ENCODE measurements around the gene MEX3B.
"Not testable (repeated sequence)": the region's sequence is repeated elsewhere in the genome, so short reads cannot be mapped to it uniquely, and the experiment has no call there.

The MEX3B gene

DNA sequence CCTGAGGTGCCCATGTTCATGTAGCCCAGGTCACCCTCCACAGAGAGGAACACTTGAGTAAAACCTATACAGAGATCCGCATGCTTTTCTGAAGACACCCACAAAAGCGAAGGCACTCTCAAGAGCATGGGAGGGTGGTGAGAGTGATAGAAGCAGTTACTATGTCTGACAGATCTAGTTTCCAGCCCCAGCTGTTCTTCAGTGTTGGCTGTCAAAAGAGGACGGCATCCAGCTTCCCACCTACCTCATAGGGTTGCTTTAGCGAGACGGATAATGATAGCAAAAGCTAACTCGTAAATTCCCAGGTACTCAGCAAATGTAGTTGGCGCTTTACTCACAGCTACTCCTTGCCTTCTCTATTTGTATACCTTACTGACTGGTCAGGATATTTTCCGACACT, 3.0 kb upstream of the MEX3B start:
- no peak for DNase-seq (ENCODE audit: low spot score)

DNA sequence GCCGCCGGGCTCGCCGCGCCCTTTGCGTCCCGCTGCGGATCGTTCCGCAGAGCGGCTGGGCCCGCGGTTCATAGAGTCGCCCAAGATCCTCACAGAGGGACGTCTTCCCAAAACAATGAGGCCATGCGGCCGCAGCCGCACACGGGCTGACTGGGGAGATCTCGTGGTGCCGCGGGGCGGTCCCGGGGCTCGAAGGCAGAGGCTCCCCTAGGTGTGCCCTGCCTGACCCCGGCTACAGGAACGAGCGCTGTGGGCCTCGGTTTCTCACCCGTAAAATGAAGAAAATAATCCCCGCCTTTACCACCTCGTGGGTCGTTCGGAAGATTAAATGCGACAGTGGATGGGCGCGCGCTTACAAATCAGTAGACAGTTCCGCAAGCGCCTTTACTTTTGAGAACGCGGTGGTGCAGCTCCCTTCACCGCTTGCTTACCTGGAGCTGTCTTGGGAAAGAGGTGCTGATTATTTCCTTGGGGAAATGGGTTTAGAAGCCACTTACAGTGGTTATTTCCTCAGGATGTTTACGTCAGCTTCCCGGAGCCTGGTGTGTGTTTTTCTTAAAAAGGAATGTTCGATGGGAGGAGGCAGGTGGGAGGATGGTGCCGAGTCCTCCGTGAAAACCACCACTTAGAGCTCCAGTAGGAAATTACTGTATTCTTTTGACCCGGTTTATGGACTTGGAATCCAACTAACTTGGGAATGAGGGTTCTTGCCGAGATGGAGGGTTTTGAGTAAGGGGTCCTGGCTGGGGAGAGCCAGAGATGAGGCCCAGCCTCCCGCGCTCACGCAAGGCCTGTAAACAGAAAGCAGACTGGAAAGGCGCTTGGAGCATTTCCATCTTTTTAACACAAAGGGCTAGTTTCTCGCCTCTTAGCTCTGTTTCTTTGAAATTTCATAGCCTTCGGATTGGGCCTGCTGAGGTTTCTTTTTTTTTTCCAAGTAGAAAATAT, 1.9 kb upstream of the MEX3B start:
- no peak for DNase-seq (ENCODE audit: low spot score)

DNA sequence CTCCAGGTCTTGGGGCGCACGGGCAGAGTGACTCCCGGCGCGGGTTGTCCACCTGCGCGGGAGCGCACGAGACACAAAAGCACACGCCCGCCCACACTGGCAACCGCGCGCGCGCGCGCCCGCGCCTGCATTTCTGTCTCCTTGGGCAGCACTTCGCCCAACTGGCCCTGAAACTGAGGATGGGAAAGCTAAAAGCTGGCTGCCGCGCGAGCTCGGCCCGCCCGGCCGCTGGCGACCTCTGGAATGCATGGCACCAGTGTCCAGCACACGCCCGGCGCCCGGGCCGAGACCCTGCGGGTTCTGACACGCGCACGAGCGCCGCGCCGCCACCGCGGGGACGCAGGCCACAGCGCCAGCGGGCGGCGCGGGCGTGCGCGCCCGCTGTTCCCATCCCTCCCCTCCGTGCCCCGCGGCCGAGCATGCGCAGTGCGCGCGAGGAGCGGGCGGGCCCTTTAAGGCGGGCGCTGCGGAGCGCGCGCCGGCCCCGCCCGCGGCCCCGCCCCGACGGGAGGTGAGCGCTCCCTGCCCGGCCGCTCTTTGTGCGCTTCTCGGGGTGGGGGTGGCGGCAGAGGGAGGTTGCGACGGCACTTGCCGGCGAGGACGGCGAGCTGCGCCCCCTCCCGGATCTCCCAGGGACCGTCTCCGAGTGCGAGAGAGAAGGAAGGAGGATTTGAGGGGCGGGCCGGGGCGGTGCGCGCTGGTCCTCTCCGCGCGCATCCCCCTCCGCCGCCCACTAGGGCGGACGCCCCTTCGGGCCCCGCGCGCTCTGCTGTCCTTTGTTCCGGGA, 1.0 kb upstream of the MEX3B start:
- DNase-seq (ENCODE audit: low spot score): peak; percentile 99

DNA sequence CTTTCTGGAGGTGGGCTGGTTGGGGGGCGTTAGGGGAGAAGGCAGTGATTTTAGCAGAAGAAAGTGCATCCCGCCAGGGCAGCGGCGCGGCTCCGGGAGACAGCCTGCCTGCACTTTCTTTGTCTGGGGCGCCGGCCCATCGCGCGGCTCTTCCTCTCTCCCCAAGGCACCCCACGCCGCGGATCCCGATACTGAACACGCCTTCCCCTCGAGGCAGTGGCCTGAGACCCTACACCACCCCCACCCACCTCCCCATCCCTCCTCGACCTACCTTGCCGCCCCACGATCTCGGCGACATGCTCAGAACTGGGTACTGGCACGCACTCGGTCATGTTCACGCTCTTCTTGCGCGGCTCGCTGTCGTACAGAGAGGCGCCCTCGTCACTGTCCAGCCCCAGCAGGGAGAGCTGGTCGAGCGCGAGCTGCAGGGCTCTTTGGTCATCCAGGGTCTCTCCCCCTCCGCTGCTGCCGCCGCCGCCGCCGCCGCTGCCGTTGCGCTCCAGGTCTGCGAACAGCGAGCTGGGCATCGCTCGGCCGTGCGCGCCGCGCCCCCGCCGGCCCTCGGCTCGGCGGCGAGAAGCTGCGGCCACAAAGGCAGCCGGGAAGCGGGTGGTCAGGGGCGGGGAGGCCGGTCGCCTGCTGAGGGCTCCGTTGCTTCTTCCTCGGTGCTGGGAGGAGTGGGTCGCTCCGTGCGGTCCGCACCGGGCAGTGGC, 483 bp downstream of the MEX3B start:
- peak; percentile 64 for DNase-seq (ENCODE audit: low spot score)

DNA sequence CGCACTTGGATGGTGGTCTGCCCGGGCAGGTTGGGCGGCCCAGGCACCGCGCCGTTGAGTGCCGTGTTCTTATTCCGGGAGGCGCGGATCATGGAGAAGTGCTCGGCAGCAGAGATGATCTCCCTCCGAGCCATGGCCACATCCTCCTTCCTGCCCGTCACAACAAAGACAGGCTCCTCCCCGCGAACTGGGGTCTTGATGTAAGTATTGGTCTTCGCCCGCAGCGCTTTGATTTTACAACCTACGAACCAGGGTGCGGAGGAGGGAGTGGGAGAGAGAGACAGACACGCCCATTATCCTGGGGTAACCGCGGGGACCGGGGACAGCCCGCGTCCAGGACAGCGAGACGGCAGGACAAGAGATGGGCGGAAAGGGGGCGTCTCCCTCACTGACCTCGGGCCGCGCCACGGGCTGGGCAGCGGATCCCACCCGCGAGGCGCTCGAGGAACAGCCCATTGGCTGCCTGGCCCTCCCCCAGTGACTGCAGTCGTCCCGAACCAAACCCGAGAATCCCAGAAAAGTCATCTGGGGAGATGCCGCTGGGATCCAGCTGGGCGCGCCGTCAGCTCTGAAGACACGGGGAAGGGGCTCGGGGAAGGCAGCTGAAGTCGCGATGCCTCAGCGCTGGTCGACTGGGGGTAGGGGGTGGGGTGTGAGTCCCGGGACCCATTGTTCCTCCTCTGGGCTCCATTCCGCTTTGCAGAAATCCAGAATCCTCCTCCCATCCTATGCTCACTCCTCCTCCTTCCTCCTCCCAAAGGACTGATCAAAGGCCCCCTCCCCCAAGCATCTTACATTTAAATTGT, 1.2 kb downstream of the MEX3B start:
- DNase-seq (ENCODE audit: low spot score): peak; percentile 74

DNA sequence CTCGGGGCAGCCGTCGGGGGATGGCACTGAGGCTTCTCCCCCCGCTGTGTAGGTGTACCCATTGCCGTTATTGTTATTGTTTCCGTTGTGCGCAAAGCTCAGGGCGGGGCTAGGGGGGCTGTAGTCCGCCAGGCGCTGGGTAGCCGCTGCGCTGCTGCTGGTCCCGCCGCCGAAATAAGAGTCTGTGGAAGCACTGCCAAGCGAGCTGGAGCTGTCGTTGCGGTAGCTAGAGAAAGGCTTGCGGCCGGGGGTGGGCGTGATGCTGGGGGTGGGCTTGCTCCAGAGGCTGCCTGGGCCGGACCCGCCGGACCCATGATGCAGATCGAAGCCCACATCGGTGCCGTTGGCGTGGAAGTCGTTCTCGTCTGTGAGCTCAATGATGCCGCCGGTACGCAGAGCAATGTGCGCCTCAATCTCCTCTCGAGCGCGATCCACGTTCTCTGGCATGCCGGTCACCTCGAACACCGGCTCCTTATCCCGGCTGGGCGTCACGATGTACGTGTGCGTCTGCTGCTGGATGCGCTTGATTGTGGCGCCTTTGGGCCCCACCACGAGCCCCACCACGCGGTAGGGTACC, 1.9 kb downstream of the MEX3B start:
- peak; percentile 56 for DNase-seq (ENCODE audit: low spot score)

DNA sequence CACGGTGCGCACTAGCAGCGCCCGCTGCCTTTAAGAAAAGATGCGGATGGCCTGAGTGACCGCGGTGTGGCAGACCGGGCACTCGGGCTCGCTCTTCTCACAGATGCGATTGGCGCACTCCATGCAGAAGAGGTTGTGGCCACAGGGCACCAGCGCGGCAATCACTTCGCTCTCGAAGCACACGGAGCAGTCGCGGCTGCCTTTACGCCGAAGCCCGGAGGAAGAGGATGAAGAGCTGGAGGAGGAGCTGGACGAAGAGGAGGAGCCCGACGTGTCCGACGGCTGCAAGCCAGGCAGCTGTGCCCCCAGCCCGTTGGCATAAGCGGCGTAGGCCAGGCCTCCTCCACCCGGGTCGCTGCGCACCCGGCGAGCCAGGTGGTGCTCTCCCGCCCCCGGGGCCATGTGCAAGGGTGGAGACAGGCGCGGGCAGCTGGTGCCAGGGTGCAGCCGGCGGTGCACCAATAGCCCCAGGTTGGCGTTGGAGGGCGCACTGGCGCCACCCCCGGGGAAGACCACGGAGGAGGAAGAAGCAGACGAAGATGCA, 2.6 kb downstream of the MEX3B start:
- DNase-seq (ENCODE audit: low spot score): no peak

DNA sequence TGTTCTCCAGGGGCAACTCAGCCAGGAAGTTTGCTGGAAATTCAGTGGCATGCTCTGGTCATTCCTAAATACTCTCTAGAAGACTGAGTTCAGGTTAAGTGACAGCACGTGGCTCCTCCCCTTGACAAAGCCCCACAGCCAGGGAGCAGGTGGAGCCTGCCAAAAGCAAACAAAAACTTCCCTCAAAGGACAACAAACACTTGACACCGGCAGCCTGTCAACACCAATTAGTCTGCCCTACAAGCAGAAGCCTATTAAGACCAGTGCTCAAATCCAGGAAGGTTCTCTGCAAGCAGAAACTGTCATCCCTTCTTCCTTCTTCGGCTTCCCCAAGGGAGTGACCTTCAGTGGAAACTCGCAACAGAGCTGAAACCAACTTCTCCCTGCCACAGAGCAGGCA, 5.0 kb downstream of the MEX3B start:
- no peak for DNase-seq (ENCODE audit: low spot score)

DNA sequence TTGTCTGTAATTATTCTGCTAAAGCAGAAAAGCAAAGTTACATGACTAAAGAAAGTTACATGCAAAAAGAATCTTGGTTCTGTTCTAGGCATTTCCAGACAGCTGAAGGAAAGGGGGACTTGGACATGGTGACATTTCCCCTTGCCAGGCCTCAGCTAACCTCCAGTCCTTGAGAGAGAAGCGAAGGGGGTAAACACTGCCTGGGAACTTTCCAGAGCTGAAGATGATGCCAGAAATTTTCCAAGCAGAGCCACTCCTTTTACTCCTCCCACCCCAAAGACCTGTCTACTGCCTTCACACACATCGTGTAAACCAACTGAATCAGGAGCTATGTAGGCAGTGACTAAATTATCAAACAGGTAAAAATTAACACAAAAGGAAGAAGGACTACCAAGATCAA, 5.4 kb downstream of the MEX3B start:
- DNase-seq (ENCODE audit: low spot score): no peak

DNA sequence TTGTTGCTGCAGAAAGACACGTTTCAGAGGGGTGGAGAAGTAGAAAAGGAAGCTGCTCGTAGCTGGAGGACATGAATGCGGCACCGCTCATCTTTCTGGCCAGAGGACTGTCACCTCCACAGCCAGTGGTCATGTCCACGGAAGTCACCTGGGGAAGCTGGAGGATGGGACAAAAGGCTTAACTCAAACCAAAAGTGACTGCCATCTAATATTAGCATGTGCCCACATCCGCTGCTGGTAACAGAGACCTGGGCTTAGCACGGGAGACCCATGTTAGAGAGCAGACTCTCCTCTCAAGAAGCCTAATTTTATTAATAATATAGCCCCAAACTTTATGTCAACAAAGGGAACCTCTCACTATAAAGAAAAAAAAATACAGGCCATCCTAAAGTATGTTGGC, 5.9 kb downstream of the MEX3B start:
- no peak for DNase-seq (ENCODE audit: low spot score)

DNA sequence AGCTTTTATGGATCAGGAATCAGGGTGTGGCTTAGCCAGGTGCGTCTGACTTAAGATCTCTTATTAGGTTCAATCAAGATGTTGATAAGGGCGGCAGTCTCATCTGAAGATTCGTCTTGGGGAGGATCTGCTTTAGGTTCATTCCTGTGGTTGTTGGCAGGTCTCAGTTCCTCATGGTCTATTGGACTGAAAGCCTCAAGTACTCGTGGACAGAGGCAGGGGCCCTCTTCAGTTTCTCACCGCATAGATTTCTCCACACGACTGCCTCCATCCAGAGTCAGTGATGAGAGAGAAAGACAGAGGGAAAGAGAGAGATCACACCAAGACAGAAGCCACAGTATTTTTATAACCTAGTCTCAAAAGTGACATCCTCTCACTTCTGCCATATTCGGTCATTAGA, 9.4 kb downstream of the MEX3B start:
- DNase-seq (ENCODE audit: low spot score): no peak

DNA sequence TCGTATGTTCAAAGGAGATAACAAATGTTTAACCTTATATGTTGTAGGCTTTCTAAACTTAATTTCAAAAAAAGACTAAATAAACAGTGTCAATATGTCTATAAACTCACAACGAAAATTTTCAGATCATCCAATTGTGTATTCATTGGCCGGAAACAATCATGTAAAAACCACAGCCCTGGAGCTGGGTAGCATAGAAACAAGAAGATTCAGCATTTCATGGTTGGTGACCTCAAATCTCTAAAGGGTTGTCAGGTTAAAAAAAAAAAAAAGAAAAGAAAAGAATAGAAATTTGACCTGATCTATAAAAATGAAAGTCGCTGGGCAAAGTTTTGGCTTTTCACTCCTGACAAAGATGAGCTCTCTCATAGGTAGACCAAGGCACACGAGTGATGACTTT, 13.9 kb downstream of the MEX3B start:
- no peak for DNase-seq (ENCODE audit: low spot score)

DNA sequence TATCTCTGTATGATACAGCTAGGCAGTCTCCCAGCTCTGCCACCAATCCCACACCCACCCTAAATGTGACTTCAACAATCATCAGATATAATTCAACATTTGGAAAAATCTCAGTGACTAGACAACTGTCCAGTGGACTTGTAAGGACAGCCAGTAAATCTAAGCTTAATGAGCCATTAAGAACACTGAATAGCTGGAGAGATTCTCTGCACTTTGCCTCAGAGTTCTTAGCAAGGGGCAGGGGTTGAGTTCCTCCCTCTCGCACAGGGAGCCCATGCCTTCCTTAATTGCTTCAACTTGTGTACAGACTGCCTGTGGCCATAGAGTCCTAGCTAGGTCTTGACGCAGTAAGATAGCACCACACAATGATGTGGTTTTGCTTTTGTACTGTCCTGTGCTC, 15.6 kb downstream of the MEX3B start:
- DNase-seq (ENCODE audit: low spot score): no peak

DNA sequence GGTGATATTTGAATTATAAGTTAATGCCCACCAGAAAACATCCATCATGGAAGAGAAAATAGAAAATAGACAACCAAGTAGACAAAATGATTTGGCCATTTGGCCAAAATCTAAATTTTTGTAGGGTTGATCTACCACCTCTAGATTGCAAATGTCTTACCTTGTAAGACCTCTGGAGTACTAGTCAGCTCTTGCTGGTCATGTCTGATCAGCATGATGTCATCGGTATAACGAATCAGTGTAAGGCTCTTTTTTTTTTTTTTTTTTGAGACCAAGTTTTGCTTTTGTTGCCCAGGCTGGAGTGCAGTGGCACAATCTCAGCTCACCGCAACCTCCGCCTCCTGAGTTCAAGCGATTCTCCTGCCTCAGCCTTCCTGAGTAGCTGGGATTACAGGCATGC, 17.7 kb downstream of the MEX3B start:
- DNase-seq (ENCODE audit: low spot score): not testable (repeated sequence)

DNA sequence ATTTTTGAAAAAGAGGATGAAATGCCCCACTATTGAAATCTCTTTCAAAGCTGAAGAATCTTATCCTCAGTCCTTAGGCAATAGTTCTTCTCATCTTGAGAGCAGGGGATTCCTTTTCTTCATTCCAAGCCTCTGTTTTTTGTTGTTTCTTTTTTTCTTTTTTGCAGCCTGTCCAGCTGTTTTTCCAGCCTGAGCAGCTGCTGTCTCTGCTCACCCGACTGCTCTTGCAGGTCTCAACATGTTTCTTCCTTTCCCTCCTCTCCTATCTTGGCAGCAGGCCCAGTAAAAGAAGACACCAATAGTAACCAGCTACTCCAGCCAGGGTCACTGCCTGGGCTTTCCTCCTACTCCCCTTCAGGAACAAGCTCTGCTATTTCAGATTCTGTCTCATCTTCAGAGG, 23.8 kb downstream of the MEX3B start:
- DNase-seq (ENCODE audit: low spot score): no peak

DNA sequence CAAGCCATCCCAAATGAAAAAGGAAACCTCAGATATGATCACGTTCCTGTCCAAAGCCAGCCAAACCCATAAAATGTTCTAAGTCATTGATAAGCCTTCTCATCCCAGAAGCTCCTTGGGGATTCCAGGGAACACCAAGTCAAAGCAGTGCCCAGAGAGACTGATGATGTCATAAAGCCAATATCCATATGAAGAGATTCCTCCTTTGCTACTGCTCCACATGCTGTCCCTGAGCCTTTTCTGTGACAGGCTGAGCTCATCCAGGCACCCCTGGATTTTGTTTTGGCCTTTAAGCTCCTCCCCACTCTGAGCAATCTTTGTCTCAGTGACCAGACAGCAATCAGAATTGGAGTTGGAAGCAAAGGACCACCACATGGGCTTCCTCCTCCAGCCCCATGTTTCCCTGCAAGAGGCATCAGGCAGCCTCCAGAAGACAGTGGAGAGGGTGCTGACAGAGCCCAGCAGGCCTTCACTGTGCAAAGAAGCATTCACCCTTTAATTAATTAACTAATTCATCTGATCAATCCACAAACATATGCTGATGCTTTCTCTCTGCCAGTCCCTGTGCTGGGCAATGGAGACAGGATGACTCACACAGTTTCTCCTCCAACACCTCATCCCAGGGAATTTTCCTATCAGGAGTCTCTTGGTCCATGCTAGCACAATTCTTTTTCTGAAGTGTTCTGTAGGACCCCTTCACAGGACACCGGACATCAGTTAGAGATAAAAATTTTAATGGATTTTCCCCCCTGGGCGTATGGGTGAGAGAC, 25.0 kb downstream of the MEX3B start:
- no peak for DNase-seq (ENCODE audit: low spot score)

DNA sequence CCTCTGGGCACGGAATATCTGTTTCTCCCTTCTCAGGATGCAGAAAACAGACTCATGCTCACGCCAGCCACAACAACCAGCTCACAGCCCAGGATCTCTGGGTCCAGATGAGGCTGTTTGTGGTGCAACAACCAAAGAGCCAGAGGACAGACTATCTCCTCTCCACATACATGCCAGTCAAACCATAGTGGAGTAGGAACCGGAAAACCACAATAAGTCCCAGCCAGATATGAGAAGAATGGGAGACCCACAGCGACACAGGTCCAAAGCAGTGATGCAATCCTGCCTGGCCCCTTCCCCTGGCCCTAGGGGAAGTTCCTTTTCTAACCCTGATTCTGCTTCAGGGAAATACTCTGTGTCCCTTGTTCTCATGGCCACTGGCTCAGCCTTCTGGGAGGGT, 27.6 kb downstream of the MEX3B start:
- no peak for DNase-seq (ENCODE audit: low spot score)

DNA sequence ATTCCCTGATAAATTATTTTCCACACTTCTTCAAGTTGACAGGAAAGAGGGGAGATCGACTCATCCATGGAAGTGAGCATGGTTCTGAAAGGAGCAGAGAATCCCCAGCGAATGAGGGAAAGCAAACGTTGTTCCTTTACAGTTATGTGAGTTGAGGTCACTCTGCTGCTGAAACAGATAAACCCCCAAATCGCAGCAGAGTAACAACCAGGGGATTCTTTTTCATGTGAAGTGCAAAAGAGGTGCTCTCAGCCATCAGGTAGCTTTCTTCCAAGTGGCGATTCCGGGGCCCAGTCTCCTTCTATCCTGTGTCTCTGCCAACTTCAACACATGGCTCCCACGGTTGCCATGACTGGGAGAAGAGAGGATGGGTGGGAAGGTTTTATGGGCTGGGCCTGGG, 28.2 kb downstream of the MEX3B start:
- DNase-seq (ENCODE audit: low spot score): no peak

DNA sequence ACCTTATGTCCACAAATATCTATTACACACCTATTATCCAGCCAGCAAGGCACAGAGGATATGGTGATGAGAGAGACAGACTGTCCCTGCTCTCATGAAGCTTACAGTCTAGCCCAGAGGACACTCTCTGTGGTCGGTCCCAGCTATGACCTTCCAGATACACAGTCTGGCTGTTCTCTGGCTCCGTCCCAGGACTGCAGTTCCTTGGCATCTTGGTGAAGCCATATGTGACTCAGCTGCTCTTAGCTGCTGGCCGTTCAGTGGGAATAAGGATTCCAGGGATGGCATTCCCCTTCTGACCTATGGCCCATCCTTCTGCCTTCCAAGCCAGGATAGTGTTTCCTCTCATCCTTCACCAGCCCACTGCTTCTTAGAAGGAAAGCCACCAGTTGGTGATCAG, 30.8 kb downstream of the MEX3B start:
- DNase-seq (ENCODE audit: low spot score): peak; percentile 22

DNA sequence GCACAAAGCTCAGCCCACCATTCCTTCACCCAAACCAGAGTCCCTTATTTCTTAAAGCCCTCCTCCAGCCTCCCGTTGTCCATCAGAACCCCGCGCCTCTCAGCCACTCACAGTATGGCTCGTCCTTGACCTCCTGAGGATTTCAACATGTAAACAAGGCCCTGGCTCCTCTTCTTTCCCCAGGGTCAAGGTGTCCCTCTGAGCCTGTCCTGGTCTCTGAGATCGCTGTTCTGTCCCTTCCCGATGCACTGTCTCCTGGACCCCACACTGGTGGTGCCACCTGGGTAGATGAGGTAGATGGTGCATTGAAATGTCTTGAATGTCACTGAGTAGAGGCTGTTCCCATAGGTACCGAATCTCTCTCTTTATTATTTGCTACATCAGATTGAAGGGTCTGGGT, 32.9 kb downstream of the MEX3B start:
- DNase-seq (ENCODE audit: low spot score): no peak
